HepG2 (cell line): Measurements from ENCODE around the gene AVPR2. TPM values are rescaled to one million over a fixed set of nuclear protein-coding genes. Genes with fewer than 3 reads are reported as not detected.

Experiments used
- CAMTA2 ChIP-seq: sonication (generic); formaldehyde crosslinking; IDR thresholded peaks from 2 replicates; pipeline ENCODE4 v1.4.0; 2020; ENCODE audit warnings: mild to moderate bottlenecking, missing genetic modification reagents, borderline replicate concordance
- DNMT1 ChIP-seq: sonication (generic); formaldehyde crosslinking; IDR thresholded peaks from 2 replicates; pipeline ENCODE4 v1.5.1; 2020; ENCODE audit warnings: mild to moderate bottlenecking, missing genetic modification reagents
- HIVEP1 ChIP-seq: sonication (generic); formaldehyde crosslinking; IDR thresholded peaks from 2 replicates; pipeline ENCODE4 v1.4.0; 2020; ENCODE audit warnings: mild to moderate bottlenecking, missing genetic modification reagents
- HNF1B ChIP-seq: sonication (generic); formaldehyde crosslinking; IDR thresholded peaks from 2 replicates; pipeline ENCODE4 v1.5.1; 2020; ENCODE audit warnings: mild to moderate bottlenecking, moderate library complexity, missing genetic modification reagents
- HNRNPUL1 ChIP-seq: fragments of 200-400 bp; formaldehyde crosslinking; IDR thresholded peaks from 2 replicates; pipeline ENCODE4 v1.6.1; 2017; ENCODE audit warnings: low read depth, mild to moderate bottlenecking, low read length, moderate library complexity
- IRF2 ChIP-seq: IDR thresholded peaks from 2 replicates; pipeline ENCODE4 v1.6.1; 2018; ENCODE audit warnings: missing genetic modification reagents, missing compliant biosample characterization
- KDM4B ChIP-seq: sonication (generic); formaldehyde crosslinking; IDR thresholded peaks from 2 replicates; pipeline ENCODE4 v1.4.0; 2020; ENCODE audit warnings: missing genetic modification reagents
- NFIB ChIP-seq: sonication (generic); formaldehyde crosslinking; IDR thresholded peaks from 2 replicates; pipeline ENCODE4 v1.9.0; 2021; ENCODE audit warnings: missing genetic modification reagents, mild to moderate bottlenecking, borderline replicate concordance
- SMYD3 ChIP-seq: sonication (generic); formaldehyde crosslinking; IDR thresholded peaks from 2 replicates; pipeline ENCODE4 v1.8.1; 2023; ENCODE audit warnings: mild to moderate bottlenecking, missing genetic modification reagents
- SP1 ChIP-seq, 2 experiments: fragments of 450-650 bp in 1 of 2; sonication (generic) in 1 of 2; formaldehyde crosslinking in 1 of 2; IDR thresholded peaks; 2 replicates each; pipeline versions ENCODE4 v1.4.0 to v1.6.1; 2016 to 2020; ENCODE audit warnings: missing genetic modification reagents in 1 of 2
- TFAP4 ChIP-seq: sonication (generic); IDR thresholded peaks from 2 replicates; pipeline ENCODE4 v1.6.1; 2016; ENCODE audit warnings: low read depth, borderline replicate concordance
- U2AF2 ChIP-seq: fragments of 200-400 bp; formaldehyde crosslinking; IDR thresholded peaks from 2 replicates; pipeline ENCODE4 v1.6.1; 2017; ENCODE audit warnings: low read depth, mild to moderate bottlenecking, low read length
- XRCC5 ChIP-seq: fragments of 200-400 bp; formaldehyde crosslinking; optimal IDR thresholded peaks from 2 replicates; pipeline ENCODE3; 2017; ENCODE audit warnings: mild to moderate bottlenecking, low read length
- ZFX ChIP-seq: sonication (generic); formaldehyde crosslinking; IDR thresholded peaks from 2 replicates; pipeline ENCODE4 v1.4.0; 2020; ENCODE audit warnings: mild to moderate bottlenecking, low read depth, missing genetic modification reagents, moderate library complexity
- ZNF251 ChIP-seq: sonication (generic); formaldehyde crosslinking; IDR thresholded peaks from 2 replicates; pipeline ENCODE4 v1.9.0; 2021; ENCODE audit warnings: mild to moderate bottlenecking, missing genetic modification reagents
- ZNF430 ChIP-seq: sonication (generic); formaldehyde crosslinking; IDR thresholded peaks from 2 replicates; pipeline ENCODE4 v1.9.0; 2021; ENCODE audit warnings: mild to moderate bottlenecking, missing genetic modification reagents
- polyA plus RNA-seq, 8 experiments: library from polyadenylated mRNA; depleted of rRNA in 3 of 8; stranded (reverse) in 7 of 8; unstranded in 1 of 8; fragments of >200 nt; fragmentation: Illumina TruSeq in 4 of 8; extraction: Trizol in 4 of 8; gene quantifications; 2 replicates each; pipeline versions ENCODE4 v1.2.1 to v1.2.3, GENCODE V29; 2011 to 2016; ENCODE audit warnings: low read depth in 4 of 8, missing spikeins in 1 of 8, mixed read lengths in 1 of 8; ENCODE audit not compliant: insufficient read depth in 1 of 8
- total RNA-seq, 5 experiments: library from RNA; depleted of rRNA; stranded (reverse); fragments of >200 nt; fragmentation: Illumina TruSeq; extraction: Trizol; gene quantifications; 2 replicates each; pipeline ENCODE4 v1.2.3, GENCODE V29; 2016; ENCODE audit warnings: low read depth in 1 of 5
- TF ChIP-seq, protein P1 (sequence below): sonication (generic); formaldehyde crosslinking; IDR thresholded peaks from 2 replicates; pipeline ENCODE4 v1.4.0; 2020; ENCODE audit warnings: missing genetic modification reagents, borderline replicate concordance
- TF ChIP-seq, protein P2 (sequence below): sonication (generic); formaldehyde crosslinking; IDR thresholded peaks from 2 replicates; pipeline ENCODE4 v1.4.0; 2020; ENCODE audit warnings: missing genetic modification reagents
- TF ChIP-seq, protein P3 (sequence below): sonication (generic); formaldehyde crosslinking; IDR thresholded peaks from 2 replicates; pipeline ENCODE4 v1.4.0; 2020; ENCODE audit warnings: missing genetic modification reagents, borderline replicate concordance

Gene AVPR2
- total and polyA plus RNA-seq, 2 of the 13 experiments (the other 11 are each of a cell fraction or from before 2014, with no cell fraction given), result not detected

- TF ChIP-seq, protein P1, sequence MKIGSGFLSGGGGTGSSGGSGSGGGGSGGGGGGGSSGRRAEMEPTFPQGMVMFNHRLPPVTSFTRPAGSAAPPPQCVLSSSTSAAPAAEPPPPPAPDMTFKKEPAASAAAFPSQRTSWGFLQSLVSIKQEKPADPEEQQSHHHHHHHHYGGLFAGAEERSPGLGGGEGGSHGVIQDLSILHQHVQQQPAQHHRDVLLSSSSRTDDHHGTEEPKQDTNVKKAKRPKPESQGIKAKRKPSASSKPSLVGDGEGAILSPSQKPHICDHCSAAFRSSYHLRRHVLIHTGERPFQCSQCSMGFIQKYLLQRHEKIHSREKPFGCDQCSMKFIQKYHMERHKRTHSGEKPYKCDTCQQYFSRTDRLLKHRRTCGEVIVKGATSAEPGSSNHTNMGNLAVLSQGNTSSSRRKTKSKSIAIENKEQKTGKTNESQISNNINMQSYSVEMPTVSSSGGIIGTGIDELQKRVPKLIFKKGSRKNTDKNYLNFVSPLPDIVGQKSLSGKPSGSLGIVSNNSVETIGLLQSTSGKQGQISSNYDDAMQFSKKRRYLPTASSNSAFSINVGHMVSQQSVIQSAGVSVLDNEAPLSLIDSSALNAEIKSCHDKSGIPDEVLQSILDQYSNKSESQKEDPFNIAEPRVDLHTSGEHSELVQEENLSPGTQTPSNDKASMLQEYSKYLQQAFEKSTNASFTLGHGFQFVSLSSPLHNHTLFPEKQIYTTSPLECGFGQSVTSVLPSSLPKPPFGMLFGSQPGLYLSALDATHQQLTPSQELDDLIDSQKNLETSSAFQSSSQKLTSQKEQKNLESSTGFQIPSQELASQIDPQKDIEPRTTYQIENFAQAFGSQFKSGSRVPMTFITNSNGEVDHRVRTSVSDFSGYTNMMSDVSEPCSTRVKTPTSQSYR, result no peak
- TF ChIP-seq HIVEP1 (CRISPR knock-in tag) (no peak), ZNF251 (CRISPR knock-in tag) (no peak), SMYD3 (CRISPR knock-in tag) (no peak), U2AF2 (no peak), IRF2 (CRISPR knock-in tag) (peak; percentile 41; the same call in 1 of the 2 replicates), ZNF430 (CRISPR knock-in tag) (0 out of 2 replicates have a peak, but pooled peaks have one; percentile 43), HNRNPUL1 (no peak), TFAP4 (no peak), XRCC5 (peak; percentile 88), KDM4B (CRISPR knock-in tag) (no peak), SP1 (IDR thresholded peaks at IDR 0.05) (no peak), SP1 (CRISPR knock-in tag; IDR thresholded peaks at IDR 0.05) (peak; percentile 30; the same call in 1 of the 2 replicates), NFIB (CRISPR knock-in tag) (no peak), ZFX (CRISPR knock-in tag) (peak; percentile 79), HNF1B (CRISPR knock-in tag) (peak; percentile 52; the same call in 1 of the 2 replicates), DNMT1 (CRISPR knock-in tag) (no peak), CAMTA2 (CRISPR knock-in tag) (no peak)
- TF ChIP-seq, protein P2, sequence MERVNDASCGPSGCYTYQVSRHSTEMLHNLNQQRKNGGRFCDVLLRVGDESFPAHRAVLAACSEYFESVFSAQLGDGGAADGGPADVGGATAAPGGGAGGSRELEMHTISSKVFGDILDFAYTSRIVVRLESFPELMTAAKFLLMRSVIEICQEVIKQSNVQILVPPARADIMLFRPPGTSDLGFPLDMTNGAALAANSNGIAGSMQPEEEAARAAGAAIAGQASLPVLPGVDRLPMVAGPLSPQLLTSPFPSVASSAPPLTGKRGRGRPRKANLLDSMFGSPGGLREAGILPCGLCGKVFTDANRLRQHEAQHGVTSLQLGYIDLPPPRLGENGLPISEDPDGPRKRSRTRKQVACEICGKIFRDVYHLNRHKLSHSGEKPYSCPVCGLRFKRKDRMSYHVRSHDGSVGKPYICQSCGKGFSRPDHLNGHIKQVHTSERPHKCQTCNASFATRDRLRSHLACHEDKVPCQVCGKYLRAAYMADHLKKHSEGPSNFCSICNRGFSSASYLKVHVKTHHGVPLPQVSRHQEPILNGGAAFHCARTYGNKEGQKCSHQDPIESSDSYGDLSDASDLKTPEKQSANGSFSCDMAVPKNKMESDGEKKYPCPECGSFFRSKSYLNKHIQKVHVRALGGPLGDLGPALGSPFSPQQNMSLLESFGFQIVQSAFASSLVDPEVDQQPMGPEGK, result 0 out of 2 replicates have a peak, but pooled peaks have one; percentile 24
- TF ChIP-seq, protein P3, sequence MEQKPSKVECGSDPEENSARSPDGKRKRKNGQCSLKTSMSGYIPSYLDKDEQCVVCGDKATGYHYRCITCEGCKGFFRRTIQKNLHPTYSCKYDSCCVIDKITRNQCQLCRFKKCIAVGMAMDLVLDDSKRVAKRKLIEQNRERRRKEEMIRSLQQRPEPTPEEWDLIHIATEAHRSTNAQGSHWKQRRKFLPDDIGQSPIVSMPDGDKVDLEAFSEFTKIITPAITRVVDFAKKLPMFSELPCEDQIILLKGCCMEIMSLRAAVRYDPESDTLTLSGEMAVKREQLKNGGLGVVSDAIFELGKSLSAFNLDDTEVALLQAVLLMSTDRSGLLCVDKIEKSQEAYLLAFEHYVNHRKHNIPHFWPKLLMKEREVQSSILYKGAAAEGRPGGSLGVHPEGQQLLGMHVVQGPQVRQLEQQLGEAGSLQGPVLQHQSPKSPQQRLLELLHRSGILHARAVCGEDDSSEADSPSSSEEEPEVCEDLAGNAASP (CRISPR knock-in tag), result no peak
Measured at GRCh38 chrX:153947009-153947769, 42.7 kb downstream of the AVPR2 start (continued).
